Measurements from ENCODE around the gene FDPS.

GRCh38 chr1:155339515-155340097, 30.9 kb downstream of the FDPS start:
- no peak for TF ChIP-seq CTCF (IDR thresholded peaks at IDR 0.05)
- TF ChIP-seq POLR2A (IDR thresholded peaks at IDR 0.05), result no peak
- TF ChIP-seq POLR2AphosphoS5 (IDR thresholded peaks at IDR 0.05), result no peak

Data from upper lobe of left lung (tissue), 4 donors.